Right cardiac atrium (tissue), 5 donors: Measurements from ENCODE around the gene TLR6. TPM values are rescaled to one million over a fixed set of nuclear protein-coding genes. Genes with fewer than 3 reads are reported as not detected.

ENCODE experiments used
- ATAC-seq, 2 donors: fragments of 200-7000 bp; cut with Tn5 transposase; one replicate each; pipeline versions ENCODE4 v1.8.0 to v1.9.1; 2020; ENCODE audit warnings: moderate library complexity in 2 of 2, mild to moderate bottlenecking in 1 of 2
- DNase-seq, 3 donors: peaks; one replicate each; pipeline ENCODE4 v3.0.0-alpha.2; 2020
- H3K27ac ChIP-seq: one replicate; pipeline ENCODE4 v1.5.1; 2013; ENCODE audit warnings: mild to moderate bottlenecking, low read length, control low read depth, moderate library complexity
- H3K27me3 ChIP-seq: one replicate; pipeline ENCODE4 v1.6.1; 2013; ENCODE audit not compliant: control insufficient read depth, insufficient read depth
- H3K4me1 ChIP-seq: one replicate; pipeline ENCODE4 v1.6.1; 2013; ENCODE audit warnings: low read length; ENCODE audit not compliant: control insufficient read depth, insufficient read depth
- H3K4me3 ChIP-seq: one replicate; pipeline ENCODE4 v1.5.1; 2013; ENCODE audit warnings: low read length, control low read depth
- H3K9me3 ChIP-seq: one replicate; pipeline ENCODE4 v1.6.1; 2013; ENCODE audit warnings: low read length; ENCODE audit not compliant: control insufficient read depth
- WGBS: extraction: QIAGEN DNeasy Blood & Tissue Kit; methylation state at CpG from one replicate; pipeline ENCODE4 v1.1.7; 2013; 5-methylcytosine and 5-hydroxymethylcytosine counted together
- intact Hi-C, 4 donors: fragments of 100-400 bp; cut with DNase I; formaldehyde crosslinking; loops; one replicate each; pipeline versions ENCODE4 v1.11.0 to v1.14.0; 2022 to 2023
- polyA plus RNA-seq: library from polyadenylated mRNA; stranded (reverse); fragments of 200-250 nt; gene quantifications from one replicate; pipeline ENCODE4 v1.2.3, GENCODE V29; 2013
- total RNA-seq, 4 donors: library from RNA; stranded (reverse); fragmentation: NEBNext Ultra II Directional; extraction: Animal tissue kit (Norgen Biotek cat#: 25700); gene quantifications; one replicate each; pipeline ENCODE4 v1.2.1, GENCODE V29; 2021
- donor health status: healthy with polysubstance abuse.
- donor health status: DM: no; HTN: yes; CAD: no.
- donor health status: DM: no; HTN: no; CAD: no.
- donor health status: DM: no; HTN: yes; CAD: no; lungs with severe emphysema.
- donor health status: DM: yes; HTN: yes; CAD: no.

Gene TLR6
- total and polyA plus RNA-seq, 5 donors: 0.20 to 3.3 (median 2.0) TPM

- no peak for ATAC-seq
These were observed 13.6 kb downstream of the TLR6 start for GRCh38 chr4:38842994-38843393.

GRCh38 chr4:38837849-38838248 is 18.8 kb downstream of the TLR6 start:
- H3K27me3 ChIP-seq: no peaks in the 10 kb centered on the region
- DNase-seq: no peak
- 54% methylated on average over 2 of the region's 2 CpGs for WGBS

More at GRCh38 chr4:38842994-38843393, 13.6 kb downstream of the TLR6 start:
- no peak for DNase-seq
- no peaks in the 10 kb centered on the region for H3K27me3 ChIP-seq
- no peaks in the 10 kb centered on the region for H3K4me1 ChIP-seq
- no peak overlapping the region for H3K27ac ChIP-seq
- no peaks in the 10 kb centered on the region for H3K9me3 ChIP-seq
- H3K4me3 ChIP-seq: no peak overlapping the region
- 78% methylated on average over 4 of the region's 4 CpGs for WGBS
- intact Hi-C loops: no loop called here

DNA sequence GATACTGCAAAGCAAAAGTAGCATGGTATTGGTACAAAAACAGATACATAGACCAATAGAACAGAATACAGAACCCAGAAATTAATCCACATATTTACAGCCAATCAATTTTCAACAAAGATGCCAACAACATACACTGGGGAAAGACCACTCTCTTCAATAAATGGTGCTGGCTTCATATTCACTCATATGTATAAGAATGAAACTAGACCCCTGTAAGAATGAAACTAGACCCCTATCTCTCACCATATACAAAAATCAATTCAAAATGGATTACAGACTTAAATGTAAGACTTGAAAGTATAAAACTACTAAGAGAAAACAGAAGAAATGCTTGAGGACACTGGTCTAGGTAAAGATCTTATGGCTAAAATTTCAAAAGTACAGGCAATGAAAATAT is 19.3 kb downstream of the TLR6 start:
- Histone ChIP-seq H3K4me3 (no peak overlapping the region), H3K27me3 (no peaks in the 10 kb centered on the region), H3K27ac (no peak overlapping the region), H3K9me3 (no peaks in the 10 kb centered on the region), H3K4me1 (no peaks in the 10 kb centered on the region)
- ATAC-seq (no peak), DNase-seq (no peak)
- intact Hi-C loops: no loop called here

More at GRCh38 chr4:38837849-38838248, 18.8 kb downstream of the TLR6 start:
- Histone ChIP-seq H3K4me1 (no peaks in the 10 kb centered on the region), H3K9me3 (no peaks in the 10 kb centered on the region), H3K27ac (no peak overlapping the region), H3K4me3 (no peak overlapping the region)
- ATAC-seq: no peak
- intact Hi-C loops: no loop called here

- no peaks in the 10 kb centered on the region for H3K9me3 ChIP-seq
- no peak for DNase-seq
- 92% methylated on average over 4 of the region's 4 CpGs for WGBS
- no peak overlapping the region for H3K27ac ChIP-seq
- no peak overlapping the region for H3K4me3 ChIP-seq
- H3K4me1 ChIP-seq: no peaks in the 10 kb centered on the region
- H3K27me3 ChIP-seq: no peaks in the 10 kb centered on the region
- ATAC-seq: no peak
- intact Hi-C loops: no loop called here
These were observed 22.0 kb downstream of the TLR6 start for GRCh38 chr4:38834570-38834969.

GRCh38 chr4:38832624-38833528 is 23.7 kb downstream of the TLR6 start:
- WGBS: 89% methylated on average over 7 of the region's 7 CpGs
- Histone ChIP-seq H3K4me1 (no peaks in the 10 kb centered on the region), H3K27ac (no peak overlapping the region), H3K27me3 (no peaks in the 10 kb centered on the region), H3K9me3 (no peaks in the 10 kb centered on the region), H3K4me3 (no peak overlapping the region)
- DNase-seq: no peak
- intact Hi-C loops: no loop called here
- ATAC-seq: no peak

- WGBS: 100% methylated on average over 1 of the region's 1 CpG
- ATAC-seq (no peak), DNase-seq (no peak)
- Histone ChIP-seq H3K9me3 (no peaks in the 10 kb centered on the region), H3K27ac (no peak overlapping the region), H3K4me1 (no peaks in the 10 kb centered on the region), H3K4me3 (no peak overlapping the region), H3K27me3 (no peaks in the 10 kb centered on the region)
- intact Hi-C loops: no loop called here
These were observed 24.4 kb downstream of the TLR6 start for GRCh38 chr4:38832206-38832605.

- no peak overlapping the region for H3K4me3 ChIP-seq
- no peak overlapping the region for H3K27ac ChIP-seq
- no peak for ATAC-seq
- H3K9me3 ChIP-seq: no peaks in the 10 kb centered on the region
- H3K27me3 ChIP-seq: no peaks in the 10 kb centered on the region
- intact Hi-C loops: no loop called here
- no peak for DNase-seq
- H3K4me1 ChIP-seq: no peaks in the 10 kb centered on the region
These were observed 25.0 kb downstream of the TLR6 start for GRCh38 chr4:38831653-38832052.

DNA sequence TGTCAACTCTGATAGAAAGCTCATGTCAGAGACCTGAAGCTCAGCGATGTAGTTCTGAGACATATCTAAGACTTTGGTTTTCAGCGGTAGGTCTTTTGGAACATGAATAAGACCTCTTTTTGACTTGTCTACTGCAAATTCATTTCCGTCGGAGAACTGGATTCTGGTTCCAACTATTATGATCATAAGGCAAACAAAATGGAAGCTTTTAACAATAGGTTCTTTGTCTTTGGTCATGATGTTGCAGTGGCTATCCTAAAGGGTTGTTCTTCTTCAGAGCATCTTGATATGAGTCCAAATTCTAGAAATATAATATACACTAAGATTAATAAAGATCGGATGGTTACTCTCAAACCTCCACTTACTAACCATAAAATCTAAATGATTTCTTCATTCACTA is 27.4 kb downstream of the TLR6 start:
- Histone ChIP-seq H3K9me3 (no peaks in the 10 kb centered on the region), H3K4me3 (no peak overlapping the region), H3K27me3 (no peaks in the 10 kb centered on the region), H3K27ac (no peak overlapping the region), H3K4me1 (no peaks in the 10 kb centered on the region)
- intact Hi-C loops: no loop called here
- ATAC-seq (no peak), DNase-seq (no peak)
- 73% methylated on average over 5 of the region's 5 CpGs for WGBS

- intact Hi-C loops: no loop called here
- H3K4me3 ChIP-seq: no peak overlapping the region
- ATAC-seq (no peak), DNase-seq (no peak)
- 95% methylated on average over 27 of the region's 27 CpGs for WGBS
- H3K9me3 ChIP-seq: no peaks in the 10 kb centered on the region
- no peaks in the 10 kb centered on the region for H3K27me3 ChIP-seq
- no peak overlapping the region for H3K27ac ChIP-seq
- H3K4me1 ChIP-seq: no peaks in the 10 kb centered on the region
These were observed 32.9 kb downstream of the TLR6 start for GRCh38 chr4:38823766-38824165.

- DNase-seq (no peak), ATAC-seq (no peak)
- 75% methylated on average over 5 of the region's 5 CpGs for WGBS
- Histone ChIP-seq H3K4me3 (no peak overlapping the region), H3K27ac (no peak overlapping the region), H3K9me3 (no peaks in the 10 kb centered on the region), H3K4me1 (no peaks in the 10 kb centered on the region), H3K27me3 (no peaks in the 10 kb centered on the region)
- intact Hi-C loops: no loop called here
These were observed 33.8 kb downstream of the TLR6 start for GRCh38 chr4:38822748-38823303.

GRCh38 chr4:38821739-38822138 is 34.9 kb downstream of the TLR6 start:
- intact Hi-C loops: no loop called here
- H3K27ac ChIP-seq: no peak overlapping the region
- H3K27me3 ChIP-seq: no peaks in the 10 kb centered on the region
- H3K4me3 ChIP-seq: no peak overlapping the region
- H3K4me1 ChIP-seq: no peaks in the 10 kb centered on the region
- no peaks in the 10 kb centered on the region for H3K9me3 ChIP-seq
- 94% methylated on average over 3 of the region's 3 CpGs for WGBS
- DNase-seq: no peak
- no peak for ATAC-seq
